ENCODE results near the gene THOC2.
"Not testable (repeated sequence)": the region's sequence is repeated elsewhere in the genome, so short reads cannot be mapped to it uniquely, and the experiment has no call there.

THOC2 gene

GRCh38 chrX:123732670-123733363 is at the start of gene THOC2:
Gene THOC2, minus strand, starts transcription at chrX:123733052. Its CDS starts 30 bp downstream, at chrX:123733022.
- TF ChIP-seq ZNF274 (IDR thresholded peaks at IDR 0.05; ENCODE audit: low read depth, low read length): no peak
- H3K4me3 ChIP-seq (ENCODE audit: low read length): peak within 1 kb of the TSS; percentile 70

GRCh38 chrX:123781786-123782185 is 48.9 kb upstream of the THOC2 start:
- not testable (repeated sequence) for H3K4me3 ChIP-seq (ENCODE audit: low read length)

GRCh38 chrX:123779908-123780396 is 47.1 kb upstream of the THOC2 start:
- no peak overlapping the region for H3K4me3 ChIP-seq (ENCODE audit: low read length)
- no peak for TF ChIP-seq ZNF274 (IDR thresholded peaks at IDR 0.05; ENCODE audit: low read depth, low read length)

GRCh38 chrX:123773258-123773988 is 40.6 kb upstream of the THOC2 start:
- TF ChIP-seq ZNF274 (IDR thresholded peaks at IDR 0.05; ENCODE audit: low read depth, low read length): no peak
- no peak overlapping the region for H3K4me3 ChIP-seq (ENCODE audit: low read length)

- no peak for TF ChIP-seq ZNF274 (IDR thresholded peaks at IDR 0.05; ENCODE audit: low read depth, low read length)
- H3K4me3 ChIP-seq (ENCODE audit: low read length): peak overlapping the region; percentile 31; the same call in 1 of the 2 replicates
Measured at GRCh38 chrX:123771449-123772064, 38.7 kb upstream of the THOC2 start.

GRCh38 chrX:123764967-123765871 is 32.4 kb upstream of the THOC2 start:
- no peak for TF ChIP-seq ZNF274 (IDR thresholded peaks at IDR 0.05; ENCODE audit: low read depth, low read length)
- H3K4me3 ChIP-seq (ENCODE audit: low read length): peak overlapping the region; percentile 55

- H3K4me3 ChIP-seq (ENCODE audit: low read length): not testable (repeated sequence)
Measured at GRCh38 chrX:123759849-123760248, 27.0 kb upstream of the THOC2 start.

GRCh38 chrX:123757794-123758193 is 24.9 kb upstream of the THOC2 start:
- not testable (repeated sequence) for H3K4me3 ChIP-seq (ENCODE audit: low read length)

- no peak overlapping the region for H3K4me3 ChIP-seq (ENCODE audit: low read length)
- no peak for TF ChIP-seq ZNF274 (IDR thresholded peaks at IDR 0.05; ENCODE audit: low read depth, low read length)
Measured at GRCh38 chrX:123756320-123756719, 23.5 kb upstream of the THOC2 start.

- no peak for TF ChIP-seq ZNF274 (IDR thresholded peaks at IDR 0.05; ENCODE audit: low read depth, low read length)
- no peak overlapping the region for H3K4me3 ChIP-seq (ENCODE audit: low read length)
Measured at GRCh38 chrX:123755107-123755506, 22.3 kb upstream of the THOC2 start.

GRCh38 chrX:123753656-123754350 is 21.0 kb upstream of the THOC2 start:
- no peak overlapping the region for H3K4me3 ChIP-seq (ENCODE audit: low read length)

GRCh38 chrX:123749643-123750042 is 16.8 kb upstream of the THOC2 start:
- no peak for TF ChIP-seq ZNF274 (IDR thresholded peaks at IDR 0.05; ENCODE audit: low read depth, low read length)
- no peak overlapping the region for H3K4me3 ChIP-seq (ENCODE audit: low read length)

More at GRCh38 chrX:123753656-123754350, 21.0 kb upstream of the THOC2 start:
- TF ChIP-seq ZNF274 (IDR thresholded peaks at IDR 0.05; ENCODE audit: low read depth, low read length): no peak

- H3K4me3 ChIP-seq (ENCODE audit: low read length): no peak overlapping the region
- no peak for TF ChIP-seq ZNF274 (IDR thresholded peaks at IDR 0.05; ENCODE audit: low read depth, low read length)
Measured at GRCh38 chrX:123745511-123745910, 12.7 kb upstream of the THOC2 start.
